GM10847 (cell line): ENCODE data around the gene FBXL17.

Experiments used
- POLR2A ChIP-seq: IDR thresholded peaks from 2 replicates; pipeline ENCODE4 v1.6.1; 2011; ENCODE audit not compliant: insufficient read length; ENCODE audit errors: extremely low read depth

FBXL17 gene

GRCh38 chr5:107855171-107855570, 526.7 kb downstream of the FBXL17 start:
- no peak for TF ChIP-seq POLR2A

- TF ChIP-seq POLR2A: no peak
These were observed 528.2 kb downstream of the FBXL17 start for GRCh38 chr5:107853696-107854095.

GRCh38 chr5:107853031-107853430, 528.9 kb downstream of the FBXL17 start:
- no peak for TF ChIP-seq POLR2A

GRCh38 chr5:107849118-107849517, 532.8 kb downstream of the FBXL17 start:
- TF ChIP-seq POLR2A: no peak

GRCh38 chr5:107840592-107840991, 541.3 kb downstream of the FBXL17 start:
- TF ChIP-seq POLR2A: no peak

DNA sequence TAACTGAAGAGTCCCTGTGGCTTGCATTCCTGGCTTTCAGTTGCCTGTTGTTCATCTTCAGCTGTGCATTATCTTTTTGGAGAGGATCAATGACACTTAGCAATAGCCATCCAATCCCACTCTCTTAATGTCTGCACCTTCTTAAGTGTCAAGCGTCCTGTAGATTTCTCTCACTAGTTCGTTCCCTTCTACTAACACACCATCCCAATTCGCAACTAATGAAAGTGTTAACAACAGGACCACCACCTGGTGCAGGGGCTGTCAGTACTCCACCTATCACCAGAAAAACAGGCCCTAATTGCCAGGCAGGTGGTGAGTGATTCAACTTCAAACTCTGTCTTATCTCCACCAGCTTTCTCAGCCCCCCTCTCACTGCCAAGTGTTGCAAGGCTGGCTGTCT, 541.7 kb downstream of the FBXL17 start:
- no peak for TF ChIP-seq POLR2A

- TF ChIP-seq POLR2A: no peak
These were observed 546.8 kb downstream of the FBXL17 start for GRCh38 chr5:107835096-107835495.

DNA sequence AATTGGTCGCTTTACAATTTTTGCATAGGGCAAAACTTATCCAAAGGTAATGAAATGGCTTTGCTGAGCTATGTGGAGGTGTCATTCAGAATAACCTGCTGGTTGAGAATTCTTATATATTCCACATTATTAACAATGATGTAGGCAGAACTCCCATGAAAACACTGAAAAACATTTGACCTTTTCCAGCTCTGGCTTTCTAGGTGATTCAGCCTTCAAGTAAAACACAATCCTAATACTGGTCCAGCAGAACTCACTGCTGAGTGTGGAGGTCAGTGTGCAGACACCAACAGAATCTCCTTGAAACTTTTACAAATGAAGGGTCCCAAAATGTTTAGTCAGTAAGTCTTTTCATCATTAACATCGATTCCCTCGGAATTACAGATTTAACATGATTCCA, 549.2 kb downstream of the FBXL17 start:
- no peak for TF ChIP-seq POLR2A

DNA sequence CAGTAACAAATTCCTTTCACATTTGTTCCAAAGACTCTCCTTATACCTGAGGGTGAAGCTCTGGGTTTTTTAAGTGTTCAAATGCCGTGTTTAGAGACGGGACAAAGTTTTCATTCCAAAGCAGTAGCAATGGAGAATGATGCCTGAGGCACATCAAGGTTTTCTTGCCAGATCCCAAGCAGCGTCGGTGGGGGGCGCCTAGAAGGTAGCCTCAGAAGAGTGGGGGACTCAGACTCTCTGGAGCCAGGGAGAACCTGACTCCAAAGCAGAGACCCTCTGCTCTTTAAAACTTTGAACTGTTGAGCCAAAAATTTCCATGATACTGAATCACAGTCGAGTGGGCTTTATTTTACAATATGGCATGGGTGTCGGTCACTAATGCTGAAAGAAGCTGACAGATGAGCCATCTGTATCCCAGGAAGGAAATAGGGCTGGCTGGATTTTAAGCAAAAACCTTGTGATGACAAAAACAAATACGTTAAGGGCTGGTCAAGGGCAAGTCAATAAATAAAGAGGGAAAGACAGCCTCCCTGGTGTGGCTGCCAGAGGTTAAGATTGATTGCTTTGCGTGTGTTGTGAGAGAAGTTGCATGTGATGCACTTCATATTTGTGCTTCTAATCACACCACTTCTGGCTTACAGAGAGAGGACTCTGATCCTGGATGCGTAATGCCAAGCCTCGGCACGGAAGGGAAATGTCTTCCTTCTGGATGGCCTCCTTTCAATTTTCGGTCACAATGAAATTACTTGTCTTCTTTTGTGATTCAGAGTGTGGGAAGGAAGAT, 550.1 kb downstream of the FBXL17 start:
- no peak for TF ChIP-seq POLR2A

DNA sequence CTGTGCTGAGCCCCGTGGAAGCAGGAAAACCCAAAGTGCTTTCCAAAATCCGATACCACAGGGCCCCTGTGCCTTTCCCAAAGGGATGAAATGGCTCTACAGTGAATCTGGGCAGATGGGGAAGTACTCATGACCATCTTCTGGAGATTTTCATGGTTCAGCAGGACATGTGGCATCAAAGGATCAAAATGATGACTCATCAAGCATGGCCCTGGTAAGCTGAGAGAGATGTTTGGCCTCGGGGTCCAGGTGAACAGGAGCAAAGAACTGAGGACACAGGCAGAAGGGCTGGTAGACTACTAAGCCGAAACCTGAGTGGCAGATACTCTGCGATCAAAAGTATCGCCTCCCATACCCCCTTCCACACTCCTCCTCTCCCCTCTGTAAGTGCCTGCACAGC, 551.1 kb downstream of the FBXL17 start:
- no peak for TF ChIP-seq POLR2A

GRCh38 chr5:107826311-107827000, 555.4 kb downstream of the FBXL17 start:
- no peak for TF ChIP-seq POLR2A

GRCh38 chr5:107824821-107825220, 557.1 kb downstream of the FBXL17 start:
- TF ChIP-seq POLR2A: no peak

DNA sequence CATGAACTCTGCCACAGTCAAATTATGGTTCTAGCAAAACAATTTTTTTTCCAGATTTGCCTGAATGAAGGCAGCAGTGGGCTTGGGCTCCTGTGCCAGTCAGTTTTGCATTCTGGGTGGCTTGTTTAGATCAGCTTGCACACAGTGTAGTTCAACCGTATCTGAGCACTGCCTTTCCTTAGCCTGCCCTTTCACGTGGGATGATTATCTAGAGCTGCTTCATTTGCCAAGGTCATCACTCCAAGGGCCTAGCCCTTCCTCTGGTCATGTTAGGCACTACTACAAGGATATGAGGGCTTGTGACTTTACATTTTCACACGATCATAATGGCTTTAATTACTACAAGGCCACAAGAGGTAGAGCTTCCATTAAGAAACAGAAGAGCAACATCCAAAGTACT, 560.6 kb downstream of the FBXL17 start:
- TF ChIP-seq POLR2A: no peak

DNA sequence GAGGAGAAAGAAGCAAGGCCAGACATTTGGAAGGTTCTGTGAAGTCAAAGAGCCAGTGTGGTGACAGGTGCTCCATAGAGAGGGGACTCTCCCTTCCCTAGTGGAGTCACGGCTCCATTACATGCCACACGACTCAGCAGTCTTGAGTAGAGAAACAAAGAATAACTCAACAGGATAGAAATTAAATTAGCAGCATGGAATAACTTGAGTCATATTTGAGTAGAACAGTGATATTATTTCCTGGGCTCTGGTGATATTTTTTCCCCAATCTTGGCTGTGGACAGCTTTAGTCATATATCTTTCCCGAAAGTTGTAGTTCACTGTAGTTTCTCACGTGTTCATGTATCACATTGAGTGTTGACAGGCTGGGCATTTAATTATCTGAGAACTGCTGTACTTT, 561.5 kb downstream of the FBXL17 start:
- TF ChIP-seq POLR2A: no peak

DNA sequence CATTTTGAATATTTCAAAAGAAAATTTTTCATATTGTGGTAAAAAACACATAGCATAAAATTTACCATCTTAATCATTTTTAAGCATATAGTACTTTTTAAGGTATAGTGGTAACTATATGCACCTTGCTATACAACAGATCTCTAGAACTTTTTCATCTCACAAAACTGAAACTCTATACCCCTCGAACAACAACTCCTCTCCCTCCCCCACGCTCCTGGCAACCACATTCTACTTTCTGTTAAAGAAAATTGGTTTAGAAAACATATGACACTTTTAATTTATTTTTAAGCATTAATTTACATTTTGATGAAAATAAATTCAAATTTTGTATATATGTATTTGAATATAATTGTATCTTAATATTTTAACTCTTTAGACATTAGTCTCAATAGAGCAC, 563.9 kb downstream of the FBXL17 start:
- no peak for TF ChIP-seq POLR2A

DNA sequence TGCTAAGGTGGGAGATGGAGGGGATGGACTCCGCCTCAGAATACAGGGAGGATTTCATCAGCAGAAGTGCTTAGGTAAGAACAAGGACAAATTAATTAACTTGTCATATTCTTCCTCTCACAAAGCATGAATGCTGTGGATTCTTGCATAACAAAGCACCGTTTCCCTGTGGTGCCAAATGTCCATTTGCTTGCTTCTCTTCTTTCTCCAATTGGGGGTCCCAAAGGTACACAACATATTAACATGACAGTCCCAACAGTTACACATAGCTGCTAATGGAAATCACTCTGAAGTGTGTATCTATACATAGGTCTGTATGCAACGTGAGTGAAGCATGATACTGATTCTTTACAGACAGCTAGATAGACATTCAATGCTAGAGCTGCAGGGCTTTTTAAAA, 564.5 kb downstream of the FBXL17 start:
- no peak for TF ChIP-seq POLR2A

DNA sequence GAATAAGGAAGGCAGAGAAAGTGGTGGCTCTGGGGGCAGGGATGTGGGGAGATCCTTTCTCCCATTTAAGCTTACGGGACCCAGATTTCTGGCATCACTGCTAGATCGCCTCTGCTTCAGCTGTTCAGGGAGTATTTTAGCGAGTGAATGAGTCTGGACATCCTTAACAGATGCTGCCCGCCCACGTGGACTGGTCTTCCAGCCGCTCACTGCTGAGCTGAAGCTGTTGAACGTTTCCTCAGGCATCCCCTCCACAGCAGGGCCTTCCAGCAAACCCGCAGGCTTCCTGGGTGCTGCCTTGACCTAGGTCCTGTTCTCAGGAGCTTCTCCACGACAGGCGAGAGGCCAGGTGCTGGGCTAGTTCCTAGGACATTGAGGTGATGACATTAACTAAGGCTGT, 566.8 kb downstream of the FBXL17 start:
- no peak for TF ChIP-seq POLR2A
